Loucy (cell line): ENCODE measurements around the gene LDAF1.

Experiments
- H2AFZ ChIP-seq: fragments of 200-600 bp; sonication (generic); 2 replicates; pipeline ENCODE4 v1.6.0; 2016; ENCODE audit warnings: antibody characterized with exemption, mild to moderate bottlenecking, low read length, moderate library complexity
- H3F3A ChIP-seq: fragments of 200-600 bp; 2 replicates; pipeline ENCODE4 v1.6.0; 2016; ENCODE audit warnings: antibody characterized with exemption, low read depth, mild to moderate bottlenecking
- H3K27me3 ChIP-seq: fragments of 200-600 bp; sonication (generic); 2 replicates; pipeline ENCODE4 v1.6.1; 2014; ENCODE audit warnings: low read length, mild to moderate bottlenecking; ENCODE audit not compliant: insufficient read depth, poor library complexity, severe bottlenecking
- H3K36me3 ChIP-seq: fragments of 200-600 bp; sonication (generic); 2 replicates; pipeline ENCODE4 v1.6.1; 2016; ENCODE audit warnings: low read length; ENCODE audit not compliant: insufficient read depth
- H3K4me1 ChIP-seq: fragments of 200-600 bp; sonication (generic); 2 replicates; pipeline ENCODE4 v1.5.1; 2014; ENCODE audit warnings: low read length, mild to moderate bottlenecking; ENCODE audit not compliant: insufficient read depth, poor library complexity, severe bottlenecking
- H3K4me2 ChIP-seq: fragments of 200-600 bp; sonication (generic); 2 replicates; pipeline ENCODE4 v1.6.0; 2014; ENCODE audit warnings: antibody characterized with exemption, low read length, low read depth, mild to moderate bottlenecking; ENCODE audit not compliant: poor library complexity, severe bottlenecking
- H3K4me3 ChIP-seq: fragments of 200-600 bp; sonication (generic); 2 replicates; pipeline ENCODE4 v1.5.1; 2014; ENCODE audit warnings: low read length, mild to moderate bottlenecking, mixed read lengths; ENCODE audit not compliant: poor library complexity, severe bottlenecking
- H3K79me2 ChIP-seq: fragments of 200-600 bp; sonication (generic); 2 replicates; pipeline ENCODE4 v1.6.1; 2014; ENCODE audit warnings: low read length; ENCODE audit not compliant: insufficient read depth
- H3K9ac ChIP-seq: fragments of 200-600 bp; sonication (generic); 2 replicates; pipeline ENCODE4 v1.6.0; 2014; ENCODE audit warnings: mild to moderate bottlenecking, low read depth, low read length, moderate library complexity; ENCODE audit not compliant: poor library complexity, severe bottlenecking
- H3K9me2 ChIP-seq: fragments of 200-600 bp; sonication (generic); replicated peaks from 2 replicates; pipeline ENCODE4 v1.6.1; 2016; ENCODE audit warnings: low read depth, low read length, mixed read lengths
- H3K9me3 ChIP-seq: fragments of 200-600 bp; sonication (generic); 2 replicates; pipeline ENCODE4 v1.6.1; 2014; ENCODE audit warnings: mild to moderate bottlenecking, antibody characterized with exemption, low read length, low read depth; ENCODE audit not compliant: insufficient read depth
- H4K20me1 ChIP-seq: fragments of 200-600 bp; sonication (generic); 2 replicates; pipeline ENCODE4 v1.6.0; 2014; ENCODE audit warnings: antibody characterized with exemption, low read length, mild to moderate bottlenecking; ENCODE audit not compliant: insufficient read depth, poor library complexity, severe bottlenecking
- CTCF ChIP-seq: fragments of 200-600 bp; sonication (generic); conservative IDR thresholded peaks from 2 replicates; pipeline ENCODE4 v1.5.1; 2014; ENCODE audit warnings: mild to moderate bottlenecking, antibody characterized with exemption, low read length
- EZH2phosphoT487 ChIP-seq: fragments of 200-600 bp; IDR thresholded peaks from 2 replicates; pipeline ENCODE4 v1.6.1; 2018; ENCODE audit warnings: antibody characterized with exemption, mild to moderate bottlenecking, moderate library complexity, borderline replicate concordance

The LDAF1 gene

DNA sequence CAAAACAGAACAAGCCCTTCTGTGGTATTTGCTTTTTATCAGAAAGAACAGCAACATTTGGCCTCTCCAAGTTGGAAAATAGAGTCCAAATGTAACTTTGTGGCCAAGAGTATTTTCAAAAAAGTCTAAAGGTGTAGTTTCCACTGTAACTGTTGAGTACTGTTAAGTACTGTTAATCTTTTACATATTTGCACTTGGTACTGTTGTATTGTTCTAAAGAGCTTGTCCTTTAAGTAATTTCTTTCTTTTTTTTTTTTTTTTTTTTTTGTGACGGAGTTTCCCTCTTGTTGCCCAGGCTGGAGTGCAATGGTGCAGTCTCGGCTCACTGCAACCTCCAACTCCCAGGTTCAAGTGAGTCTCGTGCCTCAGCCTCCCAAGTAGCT lies 21.5 kb downstream of the LDAF1 start:
- no peaks in the 10 kb centered on the region for H3F3A ChIP-seq
- H3K9ac ChIP-seq: no peak overlapping the region
- no peaks in the 10 kb centered on the region for H4K20me1 ChIP-seq
- TF ChIP-seq CTCF: no peak
- no peak for TF ChIP-seq EZH2phosphoT487
- no peaks in the 10 kb centered on the region for H3K27me3 ChIP-seq
- peaks cover 16% of the 10 kb centered on the region; the same call in 1 of the 2 replicates for H3K36me3 ChIP-seq
- no peak overlapping the region for H2AFZ ChIP-seq
- no peaks in the 10 kb centered on the region for H3K9me3 ChIP-seq
- no peaks in the 10 kb centered on the region for H3K79me2 ChIP-seq
- H3K9me2 ChIP-seq: no peaks in the 10 kb centered on the region
- no peaks in the 10 kb centered on the region for H3K4me1 ChIP-seq
- no peak overlapping the region for H3K4me3 ChIP-seq
- H3K4me2 ChIP-seq: no peak overlapping the region

DNA sequence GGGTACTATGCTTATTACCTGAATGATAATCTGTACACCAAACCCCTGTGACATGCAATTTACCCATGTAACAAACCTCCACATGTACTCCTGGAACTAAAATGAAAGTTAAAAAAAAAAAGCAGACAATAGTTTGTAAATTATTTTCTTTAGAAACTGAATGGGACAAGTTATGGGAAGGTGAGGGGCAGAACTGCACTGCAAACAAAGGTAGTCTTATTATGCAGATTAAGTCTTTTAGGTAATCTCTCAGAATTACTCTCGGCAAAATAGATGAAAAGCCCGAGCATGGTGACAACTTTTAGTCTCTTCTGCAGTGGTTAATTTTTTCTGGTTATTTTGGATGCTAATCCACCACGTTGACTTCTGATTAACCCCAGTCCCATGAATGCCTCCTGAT lies 25.5 kb downstream of the LDAF1 start:
- Histone ChIP-seq H3K79me2 (no peaks in the 10 kb centered on the region), H3K9me3 (no peaks in the 10 kb centered on the region), H3K36me3 (peaks cover 16% of the 10 kb centered on the region; the same call in 1 of the 2 replicates), H3K4me2 (no peak overlapping the region), H3F3A (no peaks in the 10 kb centered on the region), H3K27me3 (no peaks in the 10 kb centered on the region), H3K9ac (no peak overlapping the region), H3K9me2 (no peaks in the 10 kb centered on the region), H3K4me1 (no peaks in the 10 kb centered on the region), H2AFZ (no peak overlapping the region), H3K4me3 (no peak overlapping the region), H4K20me1 (no peaks in the 10 kb centered on the region)
- TF ChIP-seq CTCF (no peak), EZH2phosphoT487 (no peak)

- Histone ChIP-seq H2AFZ (no peak overlapping the region), H3K4me3 (no peak overlapping the region), H3K9ac (no peak overlapping the region), H3K4me2 (no peak overlapping the region), H3K4me1 (no peaks in the 10 kb centered on the region), H3K36me3 (peaks cover 14% of the 10 kb centered on the region; the same call in 1 of the 2 replicates), H3F3A (no peaks in the 10 kb centered on the region), H4K20me1 (no peaks in the 10 kb centered on the region), H3K27me3 (no peaks in the 10 kb centered on the region), H3K9me2 (no peaks in the 10 kb centered on the region), H3K9me3 (no peaks in the 10 kb centered on the region), H3K79me2 (no peaks in the 10 kb centered on the region)
- TF ChIP-seq CTCF (no peak), EZH2phosphoT487 (no peak)
Measured at GRCh38 chr16:21184834-21185233, 26.4 kb downstream of the LDAF1 start.
